HG03457 (cell line): ENCODE results near the gene INSIG1.
A peak's percentile ranks its signal among the peaks of the same experiment; 100 is the strongest.

Source experiments
- ATAC-seq: cut with Tn5 transposase; IDR thresholded peaks from one replicate; pipeline ENCODE4 v1.9.1; 2021; ENCODE audit warnings: moderate number of reproducible peaks; ENCODE audit not compliant: unreplicated experiment

Gene INSIG1

GRCh38 chr7:155324918-155325235 is 27.2 kb downstream of the INSIG1 start:
- no peak for ATAC-seq

GRCh38 chr7:155326385-155326784 is 28.7 kb downstream of the INSIG1 start:
- no peak for ATAC-seq

GRCh38 chr7:155327590-155328320 is 30.1 kb downstream of the INSIG1 start:
- no peak for ATAC-seq

GRCh38 chr7:155329225-155329624 is 31.5 kb downstream of the INSIG1 start:
- ATAC-seq, result no peak

- ATAC-seq, result no peak
Measured at GRCh38 chr7:155331396-155331795, 33.7 kb downstream of the INSIG1 start.

GRCh38 chr7:155333346-155334234 is 35.9 kb downstream of the INSIG1 start:
- no peak for ATAC-seq

GRCh38 chr7:155336812-155337602 is 39.3 kb downstream of the INSIG1 start:
- ATAC-seq, result no peak

GRCh38 chr7:155337946-155338631 is 40.4 kb downstream of the INSIG1 start:
- ATAC-seq, result no peak

- no peak for ATAC-seq
Measured at GRCh38 chr7:155338632-155339320, 41.1 kb downstream of the INSIG1 start.

- ATAC-seq, result no peak
Measured at GRCh38 chr7:155339474-155339873, 41.8 kb downstream of the INSIG1 start.

GRCh38 chr7:155340071-155340531 is 42.4 kb downstream of the INSIG1 start:
- ATAC-seq, result no peak

GRCh38 chr7:155340721-155341120 is 43.0 kb downstream of the INSIG1 start:
- no peak for ATAC-seq

GRCh38 chr7:155341463-155341983 is 43.8 kb downstream of the INSIG1 start:
- no peak for ATAC-seq

GRCh38 chr7:155342313-155342712 is 44.6 kb downstream of the INSIG1 start:
- no peak for ATAC-seq

GRCh38 chr7:155343150-155343549 is 45.5 kb downstream of the INSIG1 start:
- ATAC-seq, result no peak

GRCh38 chr7:155343661-155344121 is 46.0 kb downstream of the INSIG1 start:
- no peak for ATAC-seq

- ATAC-seq, result peak; percentile 30
Measured at GRCh38 chr7:155344270-155344617, 46.6 kb downstream of the INSIG1 start.

GRCh38 chr7:155344618-155345433 is 47.1 kb downstream of the INSIG1 start:
- ATAC-seq, result peak; percentile 78

GRCh38 chr7:155345490-155345889 is 47.8 kb downstream of the INSIG1 start:
- ATAC-seq, result no peak
